IgD-negative memory B cell (primary cell): Measurements from ENCODE around the gene MRPS6. TPM values are rescaled to one million over a fixed set of nuclear protein-coding genes. Genes with fewer than 3 reads are reported as not detected.
A peak's percentile ranks its signal among the peaks of the same experiment; 100 is the strongest.

Source experiments
- H3K27ac Mint-ChIP-seq, 3 donors: one replicate each; pipeline ENCODE4 v1.8.0; 2020 to 2022; ENCODE audit warnings: mild to moderate bottlenecking in 3 of 3, mixed read lengths in 3 of 3, moderate library complexity in 1 of 3
- H3K27me3 Mint-ChIP-seq: one replicate; pipeline ENCODE4 v1.8.0; 2021; ENCODE audit warnings: mixed read lengths
- H3K36me3 Mint-ChIP-seq: one replicate; pipeline ENCODE4 v1.8.0; 2020; ENCODE audit warnings: mild to moderate bottlenecking, mixed read lengths
- H3K4me1 Mint-ChIP-seq, 3 donors: one replicate each; pipeline ENCODE4 v1.8.0; 2020 to 2022; ENCODE audit warnings: mixed read lengths in 3 of 3, mild to moderate bottlenecking in 1 of 3
- H3K4me3 Mint-ChIP-seq, 4 donors: one replicate each; pipeline ENCODE4 v1.8.0; 2020 to 2022; ENCODE audit warnings: mild to moderate bottlenecking in 4 of 4, mixed read lengths in 4 of 4, moderate library complexity in 3 of 4
- H3K9me3 Mint-ChIP-seq, 3 donors: one replicate each; pipeline ENCODE4 v1.8.0; 2020 to 2021; ENCODE audit warnings: mixed read lengths in 3 of 3, mild to moderate bottlenecking in 1 of 3
- polyA plus RNA-seq: library from polyadenylated mRNA; unstranded; fragments of 300-500 nt; fragmentation: Illumina TruSeq; gene quantifications from one replicate; pipeline ENCODE4 v1.2.3, GENCODE V29; 2021

Gene MRPS6
- polyA plus RNA-seq, 1 donor from 2014 or later = 162 TPM

GRCh38 chr21:34128674-34129038, 55.3 kb downstream of the MRPS6 start:
- peaks cover 0 to 3% (median 0%) of the 10 kb centered on the region in 3 donors for H3K9me3 Mint-ChIP-seq
- H3K27ac Mint-ChIP-seq = peak overlapping the region in 2 of 3 donors; percentile 14 to 46
- H3K27me3 Mint-ChIP-seq = no peaks in the 10 kb centered on the region
- peaks cover 15% of the 10 kb centered on the region for H3K36me3 Mint-ChIP-seq
- H3K4me1 Mint-ChIP-seq = peaks cover 23 to 31% (median 29%) of the 10 kb centered on the region in 3 donors
- H3K4me3 Mint-ChIP-seq = peak overlapping the region in 1 of 4 donors; percentile 6

GRCh38 chr21:34129039-34129891, 55.9 kb downstream of the MRPS6 start:
- no peaks in the 10 kb centered on the region for H3K27me3 Mint-ChIP-seq
- H3K9me3 Mint-ChIP-seq = peaks cover 0 to 5% (median 2%) of the 10 kb centered on the region in 3 donors
- H3K4me1 Mint-ChIP-seq = peaks cover 25 to 33% (median 26%) of the 10 kb centered on the region in 3 donors
- H3K36me3 Mint-ChIP-seq = peaks cover 12% of the 10 kb centered on the region
- H3K4me3 Mint-ChIP-seq = peak overlapping the region in 1 of 4 donors; percentile 33
- peak overlapping the region in 2 of 3 donors; percentile 46 to 50 for H3K27ac Mint-ChIP-seq

- H3K4me3 Mint-ChIP-seq = no peak overlapping the region
- H3K9me3 Mint-ChIP-seq = peaks cover 0 to 5% (median 3%) of the 10 kb centered on the region in 3 donors
- H3K27me3 Mint-ChIP-seq = no peaks in the 10 kb centered on the region
- peaks cover 25 to 35% (median 28%) of the 10 kb centered on the region in 3 donors for H3K4me1 Mint-ChIP-seq
- H3K27ac Mint-ChIP-seq = peak overlapping the region in 1 of 3 donors; percentile 50
- peaks cover 16% of the 10 kb centered on the region for H3K36me3 Mint-ChIP-seq
Observed at GRCh38 chr21:34129901-34130715, 56.7 kb downstream of the MRPS6 start.

GRCh38 chr21:34130716-34130985, 57.3 kb downstream of the MRPS6 start:
- Mint-ChIP-seq H3K36me3 (peaks cover 17% of the 10 kb centered on the region), H3K4me1 (peaks cover 25 to 35% (median 28%) of the 10 kb centered on the region in 3 donors), H3K27ac (peak overlapping the region in 1 of 3 donors; percentile 50), H3K9me3 (peaks cover 0 to 5% (median 3%) of the 10 kb centered on the region in 3 donors), H3K27me3 (no peaks in the 10 kb centered on the region), H3K4me3 (no peak overlapping the region)

- H3K27me3 Mint-ChIP-seq = no peaks in the 10 kb centered on the region
- peaks cover 25 to 33% (median 28%) of the 10 kb centered on the region in 3 donors for H3K4me1 Mint-ChIP-seq
- H3K27ac Mint-ChIP-seq = peak overlapping the region in 1 of 3 donors; percentile 50
- H3K4me3 Mint-ChIP-seq = no peak overlapping the region
- H3K9me3 Mint-ChIP-seq = peaks cover 0 to 5% (median 3%) of the 10 kb centered on the region in 3 donors
- peaks cover 18% of the 10 kb centered on the region for H3K36me3 Mint-ChIP-seq
Observed at GRCh38 chr21:34131586-34131985, 58.2 kb downstream of the MRPS6 start.

GRCh38 chr21:34132202-34132601, 58.8 kb downstream of the MRPS6 start:
- H3K4me3 Mint-ChIP-seq = no peak overlapping the region
- H3K27ac Mint-ChIP-seq = peak overlapping the region in 1 of 3 donors; percentile 50

GRCh38 chr21:34132926-34133325, 59.5 kb downstream of the MRPS6 start:
- H3K27me3 Mint-ChIP-seq = no peaks in the 10 kb centered on the region
- H3K4me1 Mint-ChIP-seq = peaks cover 28 to 32% (median 29%) of the 10 kb centered on the region in 3 donors
- H3K27ac Mint-ChIP-seq = no peak overlapping the region
- peaks cover 30% of the 10 kb centered on the region for H3K36me3 Mint-ChIP-seq
- no peak overlapping the region for H3K4me3 Mint-ChIP-seq
- peaks cover 0 to 10% (median 7%) of the 10 kb centered on the region in 3 donors for H3K9me3 Mint-ChIP-seq

More at GRCh38 chr21:34132202-34132601, 58.8 kb downstream of the MRPS6 start:
- Mint-ChIP-seq H3K36me3 (peaks cover 24% of the 10 kb centered on the region), H3K9me3 (peaks cover 0 to 9% (median 6%) of the 10 kb centered on the region in 3 donors), H3K27me3 (no peaks in the 10 kb centered on the region), H3K4me1 (peaks cover 28 to 33% (median 29%) of the 10 kb centered on the region in 3 donors)

- H3K27me3 Mint-ChIP-seq = no peaks in the 10 kb centered on the region
- peaks cover 33% of the 10 kb centered on the region for H3K36me3 Mint-ChIP-seq
- H3K4me1 Mint-ChIP-seq = peaks cover 27 to 30% (median 29%) of the 10 kb centered on the region in 3 donors
- peak overlapping the region in 1 of 3 donors; percentile 83 for H3K27ac Mint-ChIP-seq
- H3K9me3 Mint-ChIP-seq = peaks cover 0 to 13% (median 9%) of the 10 kb centered on the region in 3 donors
- peak overlapping the region in 1 of 4 donors; percentile 14 for H3K4me3 Mint-ChIP-seq
Observed at GRCh38 chr21:34133392-34133791, 60.0 kb downstream of the MRPS6 start.

- Mint-ChIP-seq H3K4me1 (peaks cover 27 to 30% (median 28%) of the 10 kb centered on the region in 3 donors), H3K9me3 (peaks cover 0 to 13% (median 9%) of the 10 kb centered on the region in 3 donors), H3K27ac (peak overlapping the region in 1 of 3 donors; percentile 83), H3K4me3 (peak overlapping the region in 1 of 4 donors; percentile 14), H3K36me3 (peaks cover 33% of the 10 kb centered on the region), H3K27me3 (no peaks in the 10 kb centered on the region)
Observed at GRCh38 chr21:34133802-34134201, 60.4 kb downstream of the MRPS6 start.

GRCh38 chr21:34135330-34135729, 62.0 kb downstream of the MRPS6 start:
- Mint-ChIP-seq H3K4me3 (no peak overlapping the region), H3K27ac (no peak overlapping the region), H3K36me3 (peaks cover 33% of the 10 kb centered on the region), H3K27me3 (no peaks in the 10 kb centered on the region), H3K9me3 (peaks cover 0 to 13% (median 9%) of the 10 kb centered on the region in 3 donors), H3K4me1 (peaks cover 23 to 29% (median 24%) of the 10 kb centered on the region in 3 donors)

GRCh38 chr21:34141373-34141772, 68.0 kb downstream of the MRPS6 start:
- Mint-ChIP-seq H3K9me3 (peaks cover 0 to 7% (median 5%) of the 10 kb centered on the region in 3 donors), H3K36me3 (peaks cover 33% of the 10 kb centered on the region), H3K27me3 (no peaks in the 10 kb centered on the region), H3K4me1 (peaks cover 8 to 11% (median 9%) of the 10 kb centered on the region in 3 donors), H3K27ac (peak overlapping the region in 1 of 3 donors; percentile 9), H3K4me3 (peak overlapping the region in 1 of 4 donors; percentile 24)

GRCh38 chr21:34143685-34144182, 70.4 kb downstream of the MRPS6 start:
- H3K27ac Mint-ChIP-seq = peak overlapping the region in 1 of 3 donors; percentile 87
- no peaks in the 10 kb centered on the region for H3K27me3 Mint-ChIP-seq
- peaks cover 23% of the 10 kb centered on the region for H3K36me3 Mint-ChIP-seq
- H3K4me1 Mint-ChIP-seq = peaks cover 8 to 15% (median 10%) of the 10 kb centered on the region in 3 donors
- no peak overlapping the region for H3K4me3 Mint-ChIP-seq
- H3K9me3 Mint-ChIP-seq = no peaks in the 10 kb centered on the region

- Mint-ChIP-seq H3K36me3 (peaks cover 23% of the 10 kb centered on the region), H3K27me3 (no peaks in the 10 kb centered on the region), H3K4me3 (no peak overlapping the region), H3K27ac (no peak overlapping the region), H3K4me1 (peaks cover 8 to 15% (median 10%) of the 10 kb centered on the region in 3 donors), H3K9me3 (no peaks in the 10 kb centered on the region)
Observed at GRCh38 chr21:34144224-34144623, 70.8 kb downstream of the MRPS6 start.

GRCh38 chr21:34147792-34148418, 74.5 kb downstream of the MRPS6 start:
- H3K27me3 Mint-ChIP-seq = no peaks in the 10 kb centered on the region
- peaks cover 0 to 3% (median 0%) of the 10 kb centered on the region in 3 donors for H3K9me3 Mint-ChIP-seq
- H3K27ac Mint-ChIP-seq = no peak overlapping the region
- no peak overlapping the region for H3K4me3 Mint-ChIP-seq
- H3K4me1 Mint-ChIP-seq = peaks cover 5 to 13% (median 12%) of the 10 kb centered on the region in 3 donors
- peaks cover 21% of the 10 kb centered on the region for H3K36me3 Mint-ChIP-seq
